Measurements from ENCODE around the gene PRDM16. TPM values are rescaled to one million over a fixed set of nuclear protein-coding genes. Genes with fewer than 3 reads are reported as not detected.

The PRDM16 gene
- total RNA-seq, 1 donor from 2014 or later, result 21.4 TPM

DNA sequence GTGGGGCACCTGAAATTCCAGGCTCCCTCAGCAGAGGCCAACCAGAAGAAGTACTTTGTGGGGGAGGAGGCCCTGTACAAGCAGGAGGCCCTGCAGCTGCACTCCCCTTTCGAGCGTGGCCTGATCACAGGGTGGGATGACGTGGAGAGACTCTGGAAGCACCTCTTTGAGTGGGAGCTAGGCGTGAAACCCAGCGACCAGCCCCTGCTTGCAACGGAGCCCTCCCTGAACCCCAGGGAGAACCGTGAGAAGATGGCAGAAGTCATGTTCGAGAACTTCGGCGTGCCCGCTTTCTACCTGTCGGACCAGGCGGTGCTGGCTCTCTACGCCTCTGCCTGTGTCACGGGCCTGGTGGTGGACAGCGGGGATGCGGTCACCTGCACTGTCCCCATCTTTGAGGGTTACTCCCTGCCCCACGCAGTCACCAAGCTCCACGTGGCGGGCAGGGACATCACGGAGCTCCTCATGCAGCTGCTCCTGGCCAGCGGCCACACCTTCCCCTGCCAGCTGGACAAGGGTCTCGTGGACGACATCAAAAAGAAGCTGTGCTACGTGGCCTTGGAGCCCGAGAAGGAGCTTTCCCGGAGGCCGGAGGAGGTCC is 47.1 kb upstream of the PRDM16 start:
- no peaks in the 10 kb centered on the region for H3K4me1 Mint-ChIP-seq (ENCODE audit: unreplicated experiment)
- DNase-seq (ENCODE audit: low spot score), result no peak
- no peak overlapping the region for H3K4me3 Mint-ChIP-seq (ENCODE audit: unreplicated experiment)
- peaks cover 5% of the 10 kb centered on the region for H3K27me3 Mint-ChIP-seq (ENCODE audit: unreplicated experiment)
- H3K9me3 Mint-ChIP-seq (ENCODE audit: unreplicated experiment), result no peaks in the 10 kb centered on the region
- H3K27ac Mint-ChIP-seq (ENCODE audit: unreplicated experiment), result no peak overlapping the region
- TF ChIP-seq, protein P1, sequence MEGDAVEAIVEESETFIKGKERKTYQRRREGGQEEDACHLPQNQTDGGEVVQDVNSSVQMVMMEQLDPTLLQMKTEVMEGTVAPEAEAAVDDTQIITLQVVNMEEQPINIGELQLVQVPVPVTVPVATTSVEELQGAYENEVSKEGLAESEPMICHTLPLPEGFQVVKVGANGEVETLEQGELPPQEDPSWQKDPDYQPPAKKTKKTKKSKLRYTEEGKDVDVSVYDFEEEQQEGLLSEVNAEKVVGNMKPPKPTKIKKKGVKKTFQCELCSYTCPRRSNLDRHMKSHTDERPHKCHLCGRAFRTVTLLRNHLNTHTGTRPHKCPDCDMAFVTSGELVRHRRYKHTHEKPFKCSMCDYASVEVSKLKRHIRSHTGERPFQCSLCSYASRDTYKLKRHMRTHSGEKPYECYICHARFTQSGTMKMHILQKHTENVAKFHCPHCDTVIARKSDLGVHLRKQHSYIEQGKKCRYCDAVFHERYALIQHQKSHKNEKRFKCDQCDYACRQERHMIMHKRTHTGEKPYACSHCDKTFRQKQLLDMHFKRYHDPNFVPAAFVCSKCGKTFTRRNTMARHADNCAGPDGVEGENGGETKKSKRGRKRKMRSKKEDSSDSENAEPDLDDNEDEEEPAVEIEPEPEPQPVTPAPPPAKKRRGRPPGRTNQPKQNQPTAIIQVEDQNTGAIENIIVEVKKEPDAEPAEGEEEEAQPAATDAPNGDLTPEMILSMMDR (IDR thresholded peaks at IDR 0.05; ENCODE audit: unreplicated experiment), result no peak
- no peaks in the 10 kb centered on the region for H3K36me3 Mint-ChIP-seq (ENCODE audit: low read depth, unreplicated experiment)

DNA sequence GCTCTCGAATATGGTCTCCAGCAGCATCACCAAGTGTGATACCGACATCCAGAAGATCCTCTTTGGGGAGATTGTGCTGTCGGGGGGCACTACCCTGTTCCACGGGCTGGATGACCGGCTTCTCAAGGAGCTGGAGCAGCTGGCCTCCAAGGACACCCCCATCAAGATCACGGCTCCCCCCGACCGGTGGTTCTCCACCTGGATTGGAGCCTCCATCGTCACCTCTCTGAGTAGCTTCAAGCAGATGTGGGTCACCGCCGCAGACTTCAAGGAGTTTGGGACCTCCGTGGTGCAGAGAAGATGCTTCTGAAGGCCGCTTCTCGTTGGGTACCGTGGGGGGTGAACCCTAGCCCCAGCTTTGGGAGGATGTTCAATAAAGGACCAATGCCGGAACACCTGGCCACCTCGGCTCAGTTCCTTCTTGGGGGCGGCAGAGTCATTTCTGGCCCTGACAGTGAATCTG is 46.5 kb upstream of the PRDM16 start:
- TF ChIP-seq, protein P1 (IDR thresholded peaks at IDR 0.05; ENCODE audit: unreplicated experiment), result no peak
- H3K27me3 Mint-ChIP-seq (ENCODE audit: unreplicated experiment), result peaks cover 5% of the 10 kb centered on the region
- DNase-seq (ENCODE audit: low spot score), result no peak
- H3K36me3 Mint-ChIP-seq (ENCODE audit: low read depth, unreplicated experiment), result no peaks in the 10 kb centered on the region
- H3K4me1 Mint-ChIP-seq (ENCODE audit: unreplicated experiment), result no peaks in the 10 kb centered on the region
- no peaks in the 10 kb centered on the region for H3K9me3 Mint-ChIP-seq (ENCODE audit: unreplicated experiment)
- no peak overlapping the region for H3K27ac Mint-ChIP-seq (ENCODE audit: unreplicated experiment)
- H3K4me3 Mint-ChIP-seq (ENCODE audit: unreplicated experiment), result no peak overlapping the region

GRCh38 chr1:3022976-3023375 is 46.0 kb upstream of the PRDM16 start:
- Mint-ChIP-seq H3K36me3 (ENCODE audit: low read depth, unreplicated experiment) (no peaks in the 10 kb centered on the region), H3K4me3 (ENCODE audit: unreplicated experiment) (no peak overlapping the region), H3K27ac (ENCODE audit: unreplicated experiment) (no peak overlapping the region), H3K27me3 (ENCODE audit: unreplicated experiment) (peaks cover 5% of the 10 kb centered on the region), H3K9me3 (ENCODE audit: unreplicated experiment) (no peaks in the 10 kb centered on the region), H3K4me1 (ENCODE audit: unreplicated experiment) (no peaks in the 10 kb centered on the region)
- no peak for DNase-seq (ENCODE audit: low spot score)
- TF ChIP-seq, protein P1 (IDR thresholded peaks at IDR 0.05; ENCODE audit: unreplicated experiment), result no peak

GRCh38 chr1:3024019-3024418 is 45.0 kb upstream of the PRDM16 start:
- no peak for DNase-seq (ENCODE audit: low spot score)
- TF ChIP-seq, protein P1 (IDR thresholded peaks at IDR 0.05; ENCODE audit: unreplicated experiment), result peak; percentile 58
- Mint-ChIP-seq H3K9me3 (ENCODE audit: unreplicated experiment) (no peaks in the 10 kb centered on the region), H3K4me3 (ENCODE audit: unreplicated experiment) (no peak overlapping the region), H3K4me1 (ENCODE audit: unreplicated experiment) (no peaks in the 10 kb centered on the region), H3K36me3 (ENCODE audit: low read depth, unreplicated experiment) (no peaks in the 10 kb centered on the region), H3K27ac (ENCODE audit: unreplicated experiment) (no peak overlapping the region), H3K27me3 (ENCODE audit: unreplicated experiment) (no peaks in the 10 kb centered on the region)

DNA sequence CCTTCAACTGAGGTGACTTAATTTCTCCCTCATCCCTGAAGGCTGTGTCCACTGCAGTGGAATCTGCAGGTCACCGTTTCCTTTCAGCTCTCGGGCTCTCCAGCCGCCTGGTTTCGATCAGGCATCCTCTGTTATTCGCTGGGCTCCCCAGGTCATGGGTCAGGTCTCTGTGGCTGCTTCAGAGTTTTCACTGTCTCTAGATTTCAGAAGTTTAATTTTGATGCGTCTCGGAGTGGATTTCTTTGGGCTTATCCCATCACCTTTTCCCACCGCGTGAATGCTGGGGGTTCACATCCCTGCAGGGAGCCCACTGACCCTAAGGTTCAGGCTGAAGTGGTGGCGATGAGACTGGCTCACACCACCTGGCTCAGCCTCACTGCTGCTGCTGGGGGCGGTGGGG is 44.4 kb upstream of the PRDM16 start:
- Mint-ChIP-seq H3K36me3 (ENCODE audit: low read depth, unreplicated experiment) (no peaks in the 10 kb centered on the region), H3K4me3 (ENCODE audit: unreplicated experiment) (no peak overlapping the region), H3K27me3 (ENCODE audit: unreplicated experiment) (no peaks in the 10 kb centered on the region), H3K4me1 (ENCODE audit: unreplicated experiment) (no peaks in the 10 kb centered on the region), H3K9me3 (ENCODE audit: unreplicated experiment) (no peaks in the 10 kb centered on the region), H3K27ac (ENCODE audit: unreplicated experiment) (no peak overlapping the region)
- TF ChIP-seq, protein P1 (IDR thresholded peaks at IDR 0.05; ENCODE audit: unreplicated experiment), result no peak
- no peak for DNase-seq (ENCODE audit: low spot score)
